SKM-1 treated with dmso at 0.1 percent for 144 hours (cell line): ENCODE results near the gene SEZ6.

Experiments
- DNase-seq: peaks from one replicate; lab custom pipeline; 2025; ENCODE audit not compliant: unreplicated experiment; lab: John Stamatoyannopoulos, UW

Gene SEZ6

DNA sequence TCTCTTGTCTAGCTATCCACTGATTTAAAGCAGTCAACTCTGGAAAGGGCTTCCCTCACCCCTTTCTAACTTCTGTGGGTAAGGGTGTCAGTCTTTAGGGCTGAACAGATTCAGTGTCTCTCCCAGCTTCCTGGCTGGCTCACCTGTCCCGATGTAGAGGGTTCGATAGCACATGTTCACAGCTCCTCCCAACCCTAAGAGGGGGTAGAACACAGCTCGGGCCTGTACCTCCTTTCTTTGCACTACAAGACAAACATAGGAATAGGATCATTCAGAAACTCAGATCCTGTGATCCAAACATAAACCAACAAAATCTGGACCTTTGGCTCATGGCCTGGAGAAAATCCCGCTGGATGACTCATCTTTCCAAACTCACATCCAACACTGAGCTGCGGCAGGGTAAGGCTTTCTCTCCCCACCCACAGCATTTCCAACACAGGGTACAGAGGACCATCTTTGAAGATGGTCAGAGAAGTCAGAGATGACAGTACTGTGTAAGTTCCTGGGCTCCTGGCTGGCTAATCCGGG lies 97.1 kb downstream of the SEZ6 start:
- DNase-seq = no peak

DNA sequence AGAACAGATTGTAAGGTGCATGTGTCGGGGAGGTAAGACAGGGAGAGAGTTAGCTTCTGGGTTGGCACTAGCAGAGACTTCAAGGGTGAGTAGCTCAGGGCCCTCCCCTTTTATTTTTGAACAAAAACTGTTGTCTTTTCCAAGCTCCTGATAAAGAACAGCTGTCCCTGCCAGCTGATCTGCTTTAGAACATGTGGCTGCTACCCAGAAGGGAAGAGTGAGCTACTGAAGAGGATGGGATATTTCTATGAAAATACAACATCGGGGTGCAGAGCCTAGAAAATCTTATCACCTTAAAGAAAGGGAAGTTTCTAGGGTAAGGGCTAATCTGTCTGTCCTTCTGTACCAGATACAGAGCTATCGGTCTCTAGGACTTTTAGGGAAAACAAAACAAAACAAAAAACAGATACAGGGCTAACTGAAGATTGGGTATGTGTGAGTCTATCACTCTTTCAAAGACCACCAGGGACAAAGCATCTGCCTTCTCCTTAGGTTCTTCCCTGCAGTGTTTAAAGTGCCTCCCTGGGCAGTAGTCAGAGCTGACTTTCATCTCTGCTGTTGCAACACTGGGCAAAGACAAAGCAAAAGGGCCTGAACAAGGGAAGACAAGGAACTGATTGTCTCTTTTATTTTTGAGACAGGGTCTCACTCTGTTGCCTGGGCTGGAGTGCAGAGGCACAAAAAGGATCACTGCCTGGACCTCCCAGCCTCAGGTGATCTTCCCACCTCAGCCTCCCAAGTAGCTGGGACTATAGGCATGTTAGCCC lies 97.9 kb downstream of the SEZ6 start:
- DNase-seq = no peak

DNA sequence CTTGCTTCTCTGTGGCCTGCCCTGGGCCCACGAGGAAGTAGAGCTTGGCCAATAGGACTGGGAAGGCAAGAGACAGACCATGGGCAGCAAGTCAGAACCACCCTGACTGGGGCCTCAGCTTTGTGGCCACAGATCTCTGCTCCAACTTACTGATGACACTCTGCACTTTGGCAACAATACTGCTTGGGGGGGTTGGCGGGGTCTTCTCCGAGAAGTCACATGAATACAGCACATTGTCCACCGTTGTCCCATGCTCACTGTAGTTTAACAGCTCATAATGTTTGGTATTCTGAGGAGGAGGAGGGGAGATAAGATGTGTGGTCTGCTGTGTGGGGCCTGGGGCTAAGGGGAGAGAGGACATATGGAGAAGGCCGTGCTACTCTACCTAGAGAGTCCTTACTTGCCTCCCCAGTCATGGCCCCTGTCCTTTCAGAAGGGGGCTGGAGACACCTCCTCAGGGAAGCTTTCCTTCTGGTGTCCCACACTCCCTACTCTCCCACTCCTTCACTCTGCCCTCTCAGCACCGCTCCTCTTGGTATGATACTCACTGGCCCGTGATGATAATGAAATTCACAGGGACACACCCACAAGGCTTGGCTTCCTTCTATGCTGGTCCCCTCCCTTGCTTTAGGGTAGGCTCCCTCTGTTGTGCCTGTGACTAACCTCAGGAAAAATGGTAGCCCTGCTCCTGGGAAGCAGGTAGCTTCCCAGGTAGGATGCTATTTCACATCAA lies 99.0 kb downstream of the SEZ6 start:
- no peak for DNase-seq

DNA sequence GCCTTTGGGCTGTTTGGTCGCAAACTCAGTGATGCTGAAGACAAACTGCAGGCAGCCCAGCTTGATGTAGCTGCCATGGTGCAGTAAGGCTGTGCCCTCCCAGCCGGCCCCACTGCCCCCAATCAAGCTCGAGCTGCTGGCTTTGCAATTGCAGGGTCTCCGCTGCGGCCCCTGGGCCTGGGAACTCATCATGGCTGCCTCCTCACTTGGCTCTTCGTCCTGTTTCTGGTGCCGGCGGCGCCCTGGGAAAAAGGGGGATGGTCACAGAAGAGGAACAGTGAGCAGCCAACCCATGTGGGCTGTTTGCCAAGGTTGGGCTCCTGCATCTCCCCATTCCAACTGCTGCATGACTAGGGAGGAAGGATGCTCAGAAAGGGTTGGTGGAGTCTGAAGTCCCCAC lies 99.6 kb downstream of the SEZ6 start:
- DNase-seq = no peak
